Measurements from ENCODE around the gene SH2D2A. TPM values are rescaled to one million over a fixed set of nuclear protein-coding genes. Genes with fewer than 3 reads are reported as not detected.

SH2D2A gene
- total RNA-seq, 1 experiment from 2014 or later = 1.8 TPM

Other genes with a start within 250 kb of the SH2D2A start
- 13.4 and 16.9 TPM in 2 replicates for gene IQGAP3, start 244.3 kb downstream of the SH2D2A start, total RNA-seq (2014; rRNA removed; shearing (Covaris generic))
- not detected in 2 replicates for gene TTC24, start 237.1 kb downstream of the SH2D2A start, total RNA-seq (2014; rRNA removed; shearing (Covaris generic))
- gene NAXE, start 225.1 kb downstream of the SH2D2A start, total RNA-seq (2014; rRNA removed; shearing (Covaris generic)) = 103 and 112 TPM in 2 replicates
- gene GPATCH4, start 215.4 kb downstream of the SH2D2A start, total RNA-seq (2014; rRNA removed; shearing (Covaris generic)) = 13.7 and 25.4 TPM in 2 replicates
- gene HAPLN2, start 197.4 kb downstream of the SH2D2A start, total RNA-seq (2014; rRNA removed; shearing (Covaris generic)) = 0.25 and 0.44 TPM in 2 replicates
- 23.9 and 30.9 TPM in 2 replicates for gene BCAN, start 174.7 kb downstream of the SH2D2A start, total RNA-seq (2014; rRNA removed; shearing (Covaris generic))
- 170 and 183 TPM in 2 replicates for gene NES, start 139.4 kb downstream of the SH2D2A start, total RNA-seq (2014; rRNA removed; shearing (Covaris generic))
- gene CRABP2, start 111.3 kb downstream of the SH2D2A start, total RNA-seq (2014; rRNA removed; shearing (Covaris generic)) = 1,143 and 1,168 TPM in 2 replicates
- gene METTL25B, start 88.4 kb downstream of the SH2D2A start, total RNA-seq (2014; rRNA removed; shearing (Covaris generic)) = 24.6 and 54.8 TPM in 2 replicates
- gene ISG20L2, start 88.1 kb downstream of the SH2D2A start, total RNA-seq (2014; rRNA removed; shearing (Covaris generic)) = 29.8 and 31.9 TPM in 2 replicates
- 34.2 and 88.7 TPM in 2 replicates for gene MRPL24, start 75.8 kb downstream of the SH2D2A start, total RNA-seq (2014; rRNA removed; shearing (Covaris generic))
- gene HDGF, start 65.2 kb downstream of the SH2D2A start, total RNA-seq (2014; rRNA removed; shearing (Covaris generic)) = 481 and 510 TPM in 2 replicates
- gene PRCC, start 49.3 kb downstream of the SH2D2A start, total RNA-seq (2014; rRNA removed; shearing (Covaris generic)) = 45.4 and 51.1 TPM in 2 replicates
- gene INSRR, start 42.3 kb upstream of the SH2D2A start, total RNA-seq (2014; rRNA removed; shearing (Covaris generic)) = not detected in 2 replicates
- gene NTRK1, start 44.0 kb upstream of the SH2D2A start, total RNA-seq (2014; rRNA removed; shearing (Covaris generic)) = 0.81 and 1.2 TPM in 2 replicates
- 6.6 and 7.1 TPM in 2 replicates for gene PEAR1, start 76.9 kb upstream of the SH2D2A start, total RNA-seq (2014; rRNA removed; shearing (Covaris generic))
- not detected in 2 replicates for gene LRRC71, start 103.8 kb upstream of the SH2D2A start, total RNA-seq (2014; rRNA removed; shearing (Covaris generic))
- 20.3 and 23.1 TPM in 2 replicates for gene ARHGEF11, start 228.9 kb upstream of the SH2D2A start, total RNA-seq (2014; rRNA removed; shearing (Covaris generic))